GM23338 (cell line): ENCODE results near the gene CTTN.

Source experiments
- CREB1 ChIP-seq: fragments of 250-450 bp; sonication (Bioruptor Pico); IDR thresholded peaks from 2 replicates; pipeline ENCODE4 v1.5.0; 2020; ENCODE audit warnings: low read depth, mild to moderate bottlenecking, moderate library complexity
- EZH2 ChIP-seq: fragments of 200-600 bp; sonication (generic); IDR thresholded peaks from one replicate; pipeline ENCODE4 v1.8.0; 2017; ENCODE audit warnings: antibody characterized with exemption, mild to moderate bottlenecking, low read depth; ENCODE audit not compliant: unreplicated experiment
- EZH2phosphoT487 ChIP-seq: fragments of 200-600 bp; sonication (generic); IDR thresholded peaks from one replicate; pipeline ENCODE4 v1.8.1; 2018; ENCODE audit warnings: antibody characterized with exemption; ENCODE audit not compliant: unreplicated experiment
- JUNB ChIP-seq: IDR thresholded peaks from one replicate; pipeline ENCODE4 v1.6.1; 2016; ENCODE audit warnings: antibody characterized with exemption; ENCODE audit not compliant: unreplicated experiment
- NANOG ChIP-seq: IDR thresholded peaks from 2 replicates; pipeline ENCODE4 v1.6.1; 2016; ENCODE audit warnings: antibody characterized with exemption, borderline replicate concordance
- POLR2AphosphoS5 ChIP-seq: IDR thresholded peaks from 2 replicates; pipeline ENCODE4 v1.6.1; 2016; ENCODE audit warnings: antibody characterized with exemption, low read depth
- STAT1 ChIP-seq: IDR thresholded peaks from one replicate; pipeline ENCODE4 v1.6.1; 2016; ENCODE audit warnings: antibody characterized with exemption; ENCODE audit not compliant: unreplicated experiment
- ZNF331 ChIP-seq: fragments of 250-450 bp; sonication (Bioruptor Pico); IDR thresholded peaks from 2 replicates; pipeline ENCODE4 v1.5.0; 2020; ENCODE audit warnings: low read depth, mild to moderate bottlenecking, moderate library complexity
- TF ChIP-seq, protein P1 (sequence below), 2 experiments: fragments of 200-600 bp in 1 of 2; sonication (generic) in 1 of 2; conservative IDR thresholded peaks; 2 replicates each; pipeline versions ENCODE4 v1.5.1 to v1.6.1; 2016 to 2017; ENCODE audit warnings: antibody characterized with exemption in 2 of 2, low read depth in 2 of 2, mild to moderate bottlenecking in 2 of 2, moderate library complexity in 1 of 2
- TF ChIP-seq, protein P2 (sequence below): IDR thresholded peaks from one replicate; pipeline ENCODE4 v1.6.1; 2018; ENCODE audit warnings: antibody characterized with exemption; ENCODE audit not compliant: unreplicated experiment
- TF ChIP-seq, protein P3 (sequence below): IDR thresholded peaks from 2 replicates; pipeline ENCODE4 v1.6.1; 2016; ENCODE audit warnings: antibody characterized with exemption

DNA sequence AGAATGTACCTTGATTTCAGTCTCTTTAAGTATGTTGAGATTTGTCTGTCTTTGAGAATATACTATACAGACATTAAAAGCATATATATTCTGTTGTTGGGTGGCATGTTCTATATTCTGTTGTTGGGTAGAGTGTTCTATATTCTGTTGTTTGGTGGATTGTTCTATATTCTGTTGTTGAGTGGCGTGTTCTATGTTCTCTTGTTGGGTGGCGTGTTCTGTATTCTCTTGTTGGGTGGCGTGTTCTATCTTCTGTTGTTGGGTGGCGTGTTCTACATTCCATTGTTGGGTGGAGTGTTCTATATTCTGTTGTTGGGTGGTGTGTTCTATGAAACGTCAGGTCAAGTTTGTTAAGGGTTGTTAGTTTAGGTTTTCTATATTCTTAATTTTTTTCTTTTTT is 27.1 kb upstream of the CTTN start:
- TF ChIP-seq NANOG (no peak), POLR2AphosphoS5 (no peak), EZH2 (no peak), JUNB (no peak), CREB1 (no peak), STAT1 (no peak), EZH2phosphoT487 (no peak), ZNF331 (CRISPR knock-in tag) (no peak)
- TF ChIP-seq, protein P1, sequence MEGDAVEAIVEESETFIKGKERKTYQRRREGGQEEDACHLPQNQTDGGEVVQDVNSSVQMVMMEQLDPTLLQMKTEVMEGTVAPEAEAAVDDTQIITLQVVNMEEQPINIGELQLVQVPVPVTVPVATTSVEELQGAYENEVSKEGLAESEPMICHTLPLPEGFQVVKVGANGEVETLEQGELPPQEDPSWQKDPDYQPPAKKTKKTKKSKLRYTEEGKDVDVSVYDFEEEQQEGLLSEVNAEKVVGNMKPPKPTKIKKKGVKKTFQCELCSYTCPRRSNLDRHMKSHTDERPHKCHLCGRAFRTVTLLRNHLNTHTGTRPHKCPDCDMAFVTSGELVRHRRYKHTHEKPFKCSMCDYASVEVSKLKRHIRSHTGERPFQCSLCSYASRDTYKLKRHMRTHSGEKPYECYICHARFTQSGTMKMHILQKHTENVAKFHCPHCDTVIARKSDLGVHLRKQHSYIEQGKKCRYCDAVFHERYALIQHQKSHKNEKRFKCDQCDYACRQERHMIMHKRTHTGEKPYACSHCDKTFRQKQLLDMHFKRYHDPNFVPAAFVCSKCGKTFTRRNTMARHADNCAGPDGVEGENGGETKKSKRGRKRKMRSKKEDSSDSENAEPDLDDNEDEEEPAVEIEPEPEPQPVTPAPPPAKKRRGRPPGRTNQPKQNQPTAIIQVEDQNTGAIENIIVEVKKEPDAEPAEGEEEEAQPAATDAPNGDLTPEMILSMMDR (conservative IDR thresholded peaks at IDR 0.05; ENCODE audit: low read depth in 2 of 2), result no peak
- TF ChIP-seq, protein P2, sequence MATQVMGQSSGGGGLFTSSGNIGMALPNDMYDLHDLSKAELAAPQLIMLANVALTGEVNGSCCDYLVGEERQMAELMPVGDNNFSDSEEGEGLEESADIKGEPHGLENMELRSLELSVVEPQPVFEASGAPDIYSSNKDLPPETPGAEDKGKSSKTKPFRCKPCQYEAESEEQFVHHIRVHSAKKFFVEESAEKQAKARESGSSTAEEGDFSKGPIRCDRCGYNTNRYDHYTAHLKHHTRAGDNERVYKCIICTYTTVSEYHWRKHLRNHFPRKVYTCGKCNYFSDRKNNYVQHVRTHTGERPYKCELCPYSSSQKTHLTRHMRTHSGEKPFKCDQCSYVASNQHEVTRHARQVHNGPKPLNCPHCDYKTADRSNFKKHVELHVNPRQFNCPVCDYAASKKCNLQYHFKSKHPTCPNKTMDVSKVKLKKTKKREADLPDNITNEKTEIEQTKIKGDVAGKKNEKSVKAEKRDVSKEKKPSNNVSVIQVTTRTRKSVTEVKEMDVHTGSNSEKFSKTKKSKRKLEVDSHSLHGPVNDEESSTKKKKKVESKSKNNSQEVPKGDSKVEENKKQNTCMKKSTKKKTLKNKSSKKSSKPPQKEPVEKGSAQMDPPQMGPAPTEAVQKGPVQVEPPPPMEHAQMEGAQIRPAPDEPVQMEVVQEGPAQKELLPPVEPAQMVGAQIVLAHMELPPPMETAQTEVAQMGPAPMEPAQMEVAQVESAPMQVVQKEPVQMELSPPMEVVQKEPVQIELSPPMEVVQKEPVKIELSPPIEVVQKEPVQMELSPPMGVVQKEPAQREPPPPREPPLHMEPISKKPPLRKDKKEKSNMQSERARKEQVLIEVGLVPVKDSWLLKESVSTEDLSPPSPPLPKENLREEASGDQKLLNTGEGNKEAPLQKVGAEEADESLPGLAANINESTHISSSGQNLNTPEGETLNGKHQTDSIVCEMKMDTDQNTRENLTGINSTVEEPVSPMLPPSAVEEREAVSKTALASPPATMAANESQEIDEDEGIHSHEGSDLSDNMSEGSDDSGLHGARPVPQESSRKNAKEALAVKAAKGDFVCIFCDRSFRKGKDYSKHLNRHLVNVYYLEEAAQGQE, result no peak
- TF ChIP-seq, protein P3, sequence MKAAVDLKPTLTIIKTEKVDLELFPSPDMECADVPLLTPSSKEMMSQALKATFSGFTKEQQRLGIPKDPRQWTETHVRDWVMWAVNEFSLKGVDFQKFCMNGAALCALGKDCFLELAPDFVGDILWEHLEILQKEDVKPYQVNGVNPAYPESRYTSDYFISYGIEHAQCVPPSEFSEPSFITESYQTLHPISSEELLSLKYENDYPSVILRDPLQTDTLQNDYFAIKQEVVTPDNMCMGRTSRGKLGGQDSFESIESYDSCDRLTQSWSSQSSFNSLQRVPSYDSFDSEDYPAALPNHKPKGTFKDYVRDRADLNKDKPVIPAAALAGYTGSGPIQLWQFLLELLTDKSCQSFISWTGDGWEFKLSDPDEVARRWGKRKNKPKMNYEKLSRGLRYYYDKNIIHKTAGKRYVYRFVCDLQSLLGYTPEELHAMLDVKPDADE, result no peak
